CD4-positive, alpha-beta T cell treated with Interleukin-6 at 100 ng/mL for 8 hours (primary cell): ENCODE measurements around the gene TYRO3.
A peak's percentile ranks its signal among the peaks of the same experiment; 100 is the strongest.

Experiments used
- DNase-seq: peaks from one replicate; pipeline ENCODE4 v3.0.0-alpha.2; 2020; ENCODE audit warnings: mixed read lengths, low spot score

The TYRO3 gene

GRCh38 chr15:41605566-41605965 lies 46.6 kb downstream of the TYRO3 start:
- DNase-seq = no peak

- DNase-seq = no peak
These were observed 48.0 kb downstream of the TYRO3 start for GRCh38 chr15:41606997-41607396.

GRCh38 chr15:41609123-41609522 lies 50.1 kb downstream of the TYRO3 start:
- no peak for DNase-seq

- no peak for DNase-seq
These were observed 51.0 kb downstream of the TYRO3 start for GRCh38 chr15:41610048-41610447.

- peak; percentile 2 for DNase-seq
These were observed 61.7 kb downstream of the TYRO3 start for GRCh38 chr15:41620536-41621199.

- peak; percentile 74 for DNase-seq
These were observed 62.5 kb downstream of the TYRO3 start for GRCh38 chr15:41621200-41622193.

- no peak for DNase-seq
These were observed 63.9 kb downstream of the TYRO3 start for GRCh38 chr15:41622901-41623300.

- no peak for DNase-seq
These were observed 68.2 kb downstream of the TYRO3 start for GRCh38 chr15:41627203-41627602.

GRCh38 chr15:41629463-41629862 lies 70.5 kb downstream of the TYRO3 start:
- DNase-seq = no peak

GRCh38 chr15:41629883-41630282 lies 70.9 kb downstream of the TYRO3 start:
- no peak for DNase-seq

- no peak for DNase-seq
These were observed 71.7 kb downstream of the TYRO3 start for GRCh38 chr15:41630616-41631217.

- no peak for DNase-seq
These were observed 73.0 kb downstream of the TYRO3 start for GRCh38 chr15:41631880-41632470.
